Measurements from ENCODE around the gene TSPO2. TPM values are rescaled to one million over a fixed set of nuclear protein-coding genes. Genes with fewer than 3 reads are reported as not detected.

The TSPO2 gene
- total and polyA plus RNA-seq, 2 of the 8 experiments (the other 6 are each of a cell fraction or from before 2014, with no cell fraction given) = not detected

DNA sequence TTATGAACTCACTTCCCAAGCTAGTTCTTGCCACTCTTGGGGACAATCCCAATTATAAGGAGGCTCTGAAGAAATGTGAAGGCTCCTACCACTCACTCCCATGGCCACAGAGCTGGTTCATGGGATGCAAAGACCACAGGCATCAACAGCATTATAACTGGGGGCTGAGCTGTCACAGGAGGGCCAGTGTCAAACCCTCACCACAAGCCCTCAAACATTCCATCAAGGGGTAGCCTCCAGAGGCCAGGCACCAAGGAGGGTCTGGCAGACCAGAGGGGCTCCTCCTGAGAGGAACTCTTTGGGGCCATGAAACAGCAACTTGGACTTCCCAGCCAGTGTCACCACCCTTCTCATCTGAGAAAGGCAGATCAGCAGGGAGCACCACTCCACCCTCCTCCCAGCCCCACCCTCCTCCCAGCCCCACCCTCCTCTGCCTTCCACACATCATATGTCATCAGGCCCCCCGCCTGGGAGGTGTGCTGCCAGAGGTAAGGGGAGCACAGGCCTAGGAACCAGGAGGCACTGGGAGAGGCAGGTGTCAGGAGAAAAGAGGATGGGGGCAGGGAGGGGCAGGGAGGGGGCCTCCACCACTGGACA, 1.2 kb upstream of the TSPO2 start:
- FAIRE-seq (no peak), DNase-seq (ENCODE audit: low read depth in 1 of 2, low spot score in 2 of 2) (no peak)
- no peaks in the 10 kb centered on the region for H3K79me2 ChIP-seq (ENCODE audit: control insufficient read depth in 1 of 2, insufficient read depth in 2 of 2, low read length in 2 of 2)
- H3K27me3 ChIP-seq (replicated peaks in 1 of 4; ENCODE audit: control insufficient read depth in 3 of 4, extremely low read depth in 1 of 4, insufficient read depth in 3 of 4, low read length in 3 of 4) = no peaks in the 10 kb centered on the region
- H3K18ac ChIP-seq (ENCODE audit: extremely low read depth, low read length) = no peak overlapping the region
- H2AFZ ChIP-seq (ENCODE audit: low read length) = no peak overlapping the region
- peaks cover 0 to 4% (median 3%) of the 10 kb centered on the region in 4 experiments; a peak in 6 of 7 replicates for H3K4me1 ChIP-seq (replicated peaks in 1 of 4; ENCODE audit: control insufficient read depth in 3 of 4, insufficient read depth in 4 of 4, low read length in 3 of 4)
- H4K91ac ChIP-seq (replicated peaks; ENCODE audit: insufficient read length, low read length) = no peak overlapping the region
- no peak overlapping the region for H3K56ac ChIP-seq (replicated peaks; ENCODE audit: insufficient read length, low read depth, low read length)
- H3K36me3 ChIP-seq (ENCODE audit: control insufficient read depth in 2 of 4, insufficient read depth in 4 of 4, low read length in 3 of 4) = no peaks in the 10 kb centered on the region
- no peak overlapping the region for H3K4ac ChIP-seq (replicated peaks; ENCODE audit: insufficient read length, low read depth, low read length)
- H3K4me3 ChIP-seq (ENCODE audit: extremely low read depth in 1 of 4, insufficient read depth in 2 of 4, low read depth in 3 of 4, low read length in 4 of 4) = no peak overlapping the region
- H4K20me1 ChIP-seq (replicated peaks in 1 of 2; ENCODE audit: control insufficient read depth in 1 of 2, insufficient read depth in 2 of 2, low read length in 2 of 2) = no peaks in the 10 kb centered on the region
- H3K9me3 ChIP-seq (ENCODE audit: insufficient read depth in 2 of 2, low read depth in 1 of 2, low read length in 1 of 2) = no peaks in the 10 kb centered on the region
- CTCF ChIA-PET (ENCODE audit: partially characterized antibody) = interaction anchor here (0.8 to 6.0 kb wide), 16 partner anchors 9 to 172 kb away, joined by 3 to 80 read pairs (median 10); partner anchors contain the start of gene APOBEC2
- POLR2A ChIA-PET (ENCODE audit: partially characterized antibody) = no interaction called here
- WGBS, 2 experiments (ENCODE audit: extremely low coverage in 1 of 2, insufficient coverage in 1 of 2, insufficient read length in 1 of 2, insufficient replicate concordance in 2 of 2, low coverage in 1 of 2, low lambda C conversion rate in 2 of 2, missing lambda C conversion rate in 1 of 2) = 78% methylated on average over 1 of the region's 1 CpG; no CpG with 5 or more reads in 1 of the 2 experiments
- TF ChIP-seq YY1 (IDR thresholded peaks at IDR 0.05; ENCODE audit: low read depth, low read length) (no peak), JUN (IDR thresholded peaks at IDR 0.05; ENCODE audit: low read depth, low read length) (no peak), CTBP2 (IDR thresholded peaks at IDR 0.05; ENCODE audit: borderline replicate concordance, insufficient read depth, insufficient read length, low read length) (no peak), GTF2F1 (IDR thresholded peaks at IDR 0.05; ENCODE audit: borderline replicate concordance, low read depth, low read length) (no peak), CBX8 (IDR thresholded peaks at IDR 0.05; ENCODE audit: borderline replicate concordance, low read depth, low read length) (no peak), CEBPB (IDR thresholded peaks at IDR 0.05; ENCODE audit: low read depth, low read length) (no peak), KDM5A (IDR thresholded peaks at IDR 0.05; ENCODE audit: low read length) (no peak), TAF1 (IDR thresholded peaks at IDR 0.05; ENCODE audit: low read depth, low read length) (no peak), SIN3A (conservative IDR thresholded peaks at IDR 0.05 in 1 of 2, IDR thresholded peaks at IDR 0.05 in 1 of 2; ENCODE audit: low read depth in 1 of 2, low read length in 2 of 2) (no peak), RFX5 (IDR thresholded peaks at IDR 0.05; ENCODE audit: borderline replicate concordance, low read depth, low read length) (no peak)
- no peak overlapping the region for H3K27ac ChIP-seq (ENCODE audit: low read depth, low read length)
- H3K23ac ChIP-seq (ENCODE audit: insufficient read length) = no peak overlapping the region
- no peak overlapping the region for H2BK12ac ChIP-seq (ENCODE audit: low read depth, low read length)
- no peaks in the 10 kb centered on the region for H3K23me2 ChIP-seq (ENCODE audit: low read depth, low read length)
- H4K8ac ChIP-seq (ENCODE audit: extremely low read depth, insufficient read depth, low read length) = no peak overlapping the region
- H2BK15ac ChIP-seq (ENCODE audit: low read length) = no peak overlapping the region
- H2BK5ac ChIP-seq (ENCODE audit: low read depth, low read length) = no peak overlapping the region
- no peak overlapping the region for H3K14ac ChIP-seq (ENCODE audit: insufficient read length)
- no peak overlapping the region for H2AK5ac ChIP-seq (ENCODE audit: low read depth, low read length)
- H3K79me1 ChIP-seq (ENCODE audit: low read depth, low read length) = no peaks in the 10 kb centered on the region
- H2BK120ac ChIP-seq (replicated peaks; ENCODE audit: low read depth, low read length) = no peak overlapping the region
- no peak overlapping the region for H2BK20ac ChIP-seq (ENCODE audit: low read length)
- H3K4me2 ChIP-seq (ENCODE audit: insufficient read depth in 1 of 2, low read depth in 2 of 2, low read length in 2 of 2) = no peak overlapping the region
- H4K5ac ChIP-seq (ENCODE audit: insufficient read length, low read depth, low read length) = no peak overlapping the region
- H3K9ac ChIP-seq (replicated peaks in 1 of 4; ENCODE audit: extremely low read depth in 1 of 4, low read depth in 3 of 4, low read length in 3 of 4) = no peak overlapping the region

All from H1 (cell line).